Heart left ventricle (tissue), 16 donors: ENCODE results near the gene TTC19. TPM values are rescaled to one million over a fixed set of nuclear protein-coding genes. Genes with fewer than 3 reads are reported as not detected.

ENCODE experiments used
- ATAC-seq, 4 donors: fragments of 200-7000 bp; cut with Tn5 transposase; one replicate each; pipeline ENCODE4 v1.9.1; 2020 to 2022; ENCODE audit warnings: moderate library complexity in 4 of 4, mild to moderate bottlenecking in 3 of 4, moderate number of reproducible peaks in 1 of 4
- DNase-seq, 5 donors: peaks; one replicate each; pipeline ENCODE4 v3.0.0-alpha.2; 2020
- H3K27ac ChIP-seq, 12 donors: fragments of 200-600 bp; sonication (generic) in 4 of 12; one replicate each; pipeline versions ENCODE4 v1.5.0 to v1.8.0; 2016 to 2022; ENCODE audit warnings: mild to moderate bottlenecking in 2 of 12
- H3K27me3 ChIP-seq, 9 donors: fragments of 200-600 bp; sonication (generic) in 2 of 9; one replicate each; pipeline versions ENCODE4 v1.5.1 to v1.8.0; 2016 to 2022; ENCODE audit warnings: mild to moderate bottlenecking in 3 of 9
- H3K36me3 ChIP-seq, 9 donors: fragments of 200-600 bp; sonication (generic) in 2 of 9; one replicate each; pipeline versions ENCODE4 v1.5.0 to v1.8.0; 2018 to 2022; ENCODE audit warnings: mild to moderate bottlenecking in 2 of 9
- H3K4me1 ChIP-seq, 12 donors: fragments of 200-600 bp; sonication (generic) in 4 of 12; one replicate each; pipeline versions ENCODE4 v1.5.0 to v1.8.0; 2016 to 2022; ENCODE audit warnings: mild to moderate bottlenecking in 3 of 12
- H3K4me3 ChIP-seq, 12 donors: fragments of 200-600 bp; sonication (generic) in 4 of 12; one replicate each; pipeline versions ENCODE4 v1.5.0 to v1.8.0; 2017 to 2022; ENCODE audit warnings: mild to moderate bottlenecking in 9 of 12, moderate library complexity in 4 of 12
- H3K9me3 ChIP-seq, 12 donors: fragments of 200-600 bp; sonication (generic) in 4 of 12; one replicate each; pipeline versions ENCODE4 v1.5.0 to v1.8.0; 2016 to 2022; ENCODE audit warnings: mild to moderate bottlenecking in 1 of 12
- POLR2A ChIP-seq, 2 donors: fragments of 450-650 bp; IDR thresholded peaks; one replicate each; pipeline ENCODE4 v1.6.1; 2017; ENCODE audit warnings: antibody characterized with exemption in 2 of 2, mild to moderate bottlenecking in 2 of 2, moderate library complexity in 2 of 2
- WGBS, 4 donors: extraction: QIAGEN DNeasy Blood & Tissue Kit in 2 of 4; methylation state at CpG; one replicate each; pipeline versions ENCODE4 v1.1.5 to v1.1.7; 2013 to 2018; 5-methylcytosine and 5-hydroxymethylcytosine counted together
- intact Hi-C, 10 donors: fragments of 100-400 bp; cut with DNase I; formaldehyde crosslinking; loops; one replicate each; pipeline versions ENCODE4 v1.11.1 to v1.14.2; 2022
- polyA plus RNA-seq, 2 donors: library from polyadenylated mRNA; stranded (reverse); fragments of 200-250 nt; gene quantifications; one replicate each; pipeline ENCODE4 v1.2.3, GENCODE V29; 2013
- total RNA-seq, 9 donors: library from RNA; depleted of rRNA in 2 of 9; stranded (reverse); fragments of >200 nt in 2 of 9; fragmentation: NEBNext Ultra II Directional in 3 of 9; extraction: Animal tissue kit (Norgen Biotek cat#: 25700) in 3 of 9; gene quantifications; one replicate each; pipeline versions ENCODE4 v1.1.0 to v1.2.4, GENCODE V29; 2016 to 2023
- TF ChIP-seq, protein P1 (sequence below), 12 donors: fragments of 200-600 bp; sonication (generic) in 4 of 12; IDR thresholded peaks; one replicate each; pipeline versions ENCODE4 v1.5.0 to v1.8.0; 2018 to 2022; ENCODE audit warnings: antibody characterized with exemption in 12 of 12, mild to moderate bottlenecking in 5 of 12
- donor health status: ischemic (EF 13 %, LVEDD 7.1; RV severe dilation, severe dysfunction).
- donor health status: healthy with polysubstance abuse.
- donor health status: DM: no; HTN: yes; CAD: no.
- donor health status: DM: no; HTN: no; CAD: no.
- donor health status: ischemic (EF 25% LVEDD 6.9; RV normal size, moderate dysfunction).
- donor health status: ischemic (EF 25% LVEDD 5.7; RV mildly dilated, moderate dysfunction).
- donor health status: healthy.
- donor health status: DM: yes; HTN: yes; CAD: no.
- donor health status: ischemic (EF 35%, LVEDD 5.7; RV mildly dilated, moderate dysfunction).
- donor health status: nonischemic (EF 11% LVEDD 7.7; RV severe dilation, severe dysfunction).
- donor health status: DM: yes; HTN: yes; CAD: no.
- donor health status: PGD.
- donor health status: ischemic (EF 29% LVEDD 5.4; RV normal size, mild dysfunction).
- donor health status: nonischemic (EF 23%, LVEDD 6.1; RV moderate dilation, normal function).

The TTC19 gene
- total and polyA plus RNA-seq, 11 donors = 10.3 to 47.0 (median 28.6) TPM

DNA sequence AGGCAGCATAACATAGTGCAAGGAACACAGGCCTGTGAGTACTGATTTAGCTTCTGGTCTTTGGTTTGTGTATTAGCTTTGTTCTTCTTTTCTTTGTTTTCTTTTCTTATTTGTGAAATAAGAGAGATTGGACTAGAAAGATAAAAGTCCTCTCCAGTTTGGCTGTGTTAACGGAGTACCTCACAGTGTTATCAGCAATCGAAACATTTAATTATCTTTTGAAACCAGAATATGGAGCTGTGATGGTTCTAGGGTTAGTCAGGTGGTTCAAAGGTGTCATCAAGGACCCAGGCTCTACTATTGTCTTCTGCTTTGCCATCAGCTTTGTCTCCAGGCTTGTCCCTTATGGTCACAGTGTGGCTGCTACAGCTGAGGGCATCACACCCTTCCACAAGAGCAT lies 29.1 kb upstream of the TTC19 start:
- 92 to 95% (median 94%) methylated on average over 2 of the region's 2 CpGs for WGBS, 4 donors
- no peak overlapping the region for H3K4me3 ChIP-seq
- no peaks in the 10 kb centered on the region for H3K9me3 ChIP-seq
- TF ChIP-seq, protein P1, sequence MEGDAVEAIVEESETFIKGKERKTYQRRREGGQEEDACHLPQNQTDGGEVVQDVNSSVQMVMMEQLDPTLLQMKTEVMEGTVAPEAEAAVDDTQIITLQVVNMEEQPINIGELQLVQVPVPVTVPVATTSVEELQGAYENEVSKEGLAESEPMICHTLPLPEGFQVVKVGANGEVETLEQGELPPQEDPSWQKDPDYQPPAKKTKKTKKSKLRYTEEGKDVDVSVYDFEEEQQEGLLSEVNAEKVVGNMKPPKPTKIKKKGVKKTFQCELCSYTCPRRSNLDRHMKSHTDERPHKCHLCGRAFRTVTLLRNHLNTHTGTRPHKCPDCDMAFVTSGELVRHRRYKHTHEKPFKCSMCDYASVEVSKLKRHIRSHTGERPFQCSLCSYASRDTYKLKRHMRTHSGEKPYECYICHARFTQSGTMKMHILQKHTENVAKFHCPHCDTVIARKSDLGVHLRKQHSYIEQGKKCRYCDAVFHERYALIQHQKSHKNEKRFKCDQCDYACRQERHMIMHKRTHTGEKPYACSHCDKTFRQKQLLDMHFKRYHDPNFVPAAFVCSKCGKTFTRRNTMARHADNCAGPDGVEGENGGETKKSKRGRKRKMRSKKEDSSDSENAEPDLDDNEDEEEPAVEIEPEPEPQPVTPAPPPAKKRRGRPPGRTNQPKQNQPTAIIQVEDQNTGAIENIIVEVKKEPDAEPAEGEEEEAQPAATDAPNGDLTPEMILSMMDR (IDR thresholded peaks at IDR 0.05) = no peak
- TF ChIP-seq POLR2A (IDR thresholded peaks at IDR 0.05) = no peak
- DNase-seq (no peak), ATAC-seq (no peak)
- peaks cover 0 to 16% (median 10%) of the 10 kb centered on the region in 9 donors for H3K36me3 ChIP-seq
- H3K4me1 ChIP-seq = peaks cover 0 to 22% (median 0%) of the 10 kb centered on the region in 12 donors
- no peaks in the 10 kb centered on the region for H3K27me3 ChIP-seq
- no peak overlapping the region for H3K27ac ChIP-seq
- intact Hi-C loops = no loop called here

DNA sequence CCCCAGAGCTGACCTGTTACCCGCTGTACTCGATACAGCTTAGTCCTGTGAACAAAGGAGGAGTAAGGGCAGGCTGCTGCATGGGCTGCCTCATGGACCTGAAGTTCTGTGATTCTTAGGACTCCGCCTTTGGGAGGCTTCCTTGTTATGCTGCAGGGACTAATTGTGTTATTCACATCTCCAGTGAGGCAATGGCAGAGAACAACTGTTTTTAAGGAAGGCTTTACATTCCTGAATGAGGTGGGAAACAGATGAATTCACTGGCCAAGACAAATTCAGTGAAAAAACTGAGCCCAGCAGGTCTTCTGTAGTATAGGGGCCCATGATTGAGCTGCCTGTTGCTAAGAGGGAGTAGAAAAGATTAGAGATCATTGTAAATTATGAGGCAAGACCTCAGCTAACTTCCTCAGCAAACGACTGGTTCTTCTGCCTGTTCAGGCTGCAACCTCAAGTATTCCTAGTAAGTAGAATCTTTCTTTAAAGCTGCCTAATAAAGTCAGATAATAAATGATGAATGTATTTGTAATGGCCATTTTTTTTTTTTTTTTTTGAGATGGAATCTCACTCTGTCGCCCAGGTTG lies 28.4 kb upstream of the TTC19 start:
- Histone ChIP-seq H3K4me1 (peaks cover 0 to 15% (median 0%) of the 10 kb centered on the region in 12 donors), H3K27ac (no peak overlapping the region), H3K27me3 (no peaks in the 10 kb centered on the region), H3K36me3 (peaks cover 0 to 22% (median 12%) of the 10 kb centered on the region in 9 donors), H3K4me3 (no peak overlapping the region), H3K9me3 (no peaks in the 10 kb centered on the region)
- no peak for ATAC-seq
- intact Hi-C loops = no loop called here
- DNase-seq = no peak
- WGBS, 4 donors = 81 to 86% (median 83%) methylated on average over 5 of the region's 5 CpGs
- TF ChIP-seq, protein P1 (IDR thresholded peaks at IDR 0.05) = no peak
- no peak for TF ChIP-seq POLR2A (IDR thresholded peaks at IDR 0.05)

DNA sequence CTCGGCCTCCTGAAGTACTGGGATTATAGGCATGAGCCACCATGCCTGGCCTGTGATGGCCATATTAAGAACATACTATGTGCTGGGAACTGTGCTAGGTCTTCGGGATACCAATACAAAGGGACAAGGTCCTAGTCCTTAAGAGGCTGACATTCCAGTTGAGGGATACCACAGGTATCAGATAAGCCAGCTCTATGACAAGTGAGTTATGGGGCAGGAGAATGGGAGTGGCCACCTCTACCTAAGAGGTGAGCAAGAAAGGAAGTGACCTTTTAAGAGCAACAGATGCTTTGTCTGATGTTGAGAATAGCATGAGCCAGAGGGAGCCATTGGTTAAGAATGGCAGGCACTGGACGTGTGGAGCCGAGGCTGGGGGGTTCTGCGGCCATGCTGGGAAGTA lies 27.7 kb upstream of the TTC19 start:
- Histone ChIP-seq H3K27me3 (no peaks in the 10 kb centered on the region), H3K9me3 (no peaks in the 10 kb centered on the region), H3K4me3 (no peak overlapping the region), H3K4me1 (peaks cover 0 to 8% (median 0%) of the 10 kb centered on the region in 12 donors), H3K36me3 (peaks cover 0 to 29% (median 19%) of the 10 kb centered on the region in 9 donors), H3K27ac (no peak overlapping the region)
- no peak for TF ChIP-seq POLR2A (IDR thresholded peaks at IDR 0.05)
- TF ChIP-seq, protein P1 (IDR thresholded peaks at IDR 0.05) = no peak
- DNase-seq (no peak), ATAC-seq (no peak)
- WGBS, 4 donors = 91 to 96% (median 94%) methylated on average over 5 of the region's 5 CpGs
- intact Hi-C loops = no loop called here

DNA sequence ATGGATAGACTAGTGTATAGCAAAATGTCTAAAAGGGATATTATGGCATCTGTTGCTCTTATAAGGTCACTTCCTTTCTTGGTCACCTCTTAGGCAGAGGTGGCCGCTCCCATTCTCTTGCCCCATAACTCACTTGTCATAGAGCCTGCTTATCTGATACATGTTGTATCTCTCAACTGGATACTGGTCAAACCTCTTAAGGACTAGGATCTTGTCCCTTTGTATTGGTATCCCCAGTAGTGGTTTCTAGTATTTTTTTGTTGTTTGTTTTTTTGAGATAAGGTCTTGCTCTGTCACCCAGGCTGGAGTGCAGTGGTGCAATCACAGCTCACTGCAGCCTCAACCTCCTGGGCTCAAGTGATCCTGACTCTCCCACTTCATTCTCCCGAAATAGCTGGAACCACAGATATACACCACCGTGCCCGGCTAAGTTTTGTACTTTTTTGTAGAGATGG lies 27.1 kb upstream of the TTC19 start:
- intact Hi-C loops = no loop called here
- WGBS, 4 donors = 88 to 96% (median 92%) methylated on average over 4 of the region's 4 CpGs

More for the DNA sequence above, 27.1 kb upstream of the TTC19 start:
- Histone ChIP-seq H3K36me3 (peaks cover 0 to 35% (median 26%) of the 10 kb centered on the region in 9 donors), H3K9me3 (no peaks in the 10 kb centered on the region), H3K4me1 (peaks cover 0 to 2% (median 0%) of the 10 kb centered on the region in 12 donors), H3K4me3 (no peak overlapping the region), H3K27me3 (no peaks in the 10 kb centered on the region), H3K27ac (no peak overlapping the region)
- DNase-seq = no peak
- ATAC-seq = no peak
- TF ChIP-seq, protein P1 (IDR thresholded peaks at IDR 0.05) = no peak
- no peak for TF ChIP-seq POLR2A (IDR thresholded peaks at IDR 0.05)
